GM19025 (cell line): ENCODE measurements around the gene NPIPB13.
"Not testable (repeated sequence)": the region's sequence is repeated elsewhere in the genome, so short reads cannot be mapped to it uniquely, and the experiment has no call there.

Experiments
- ATAC-seq: cut with Tn5 transposase; IDR thresholded peaks from one replicate; pipeline ENCODE4 v1.9.1; 2021; ENCODE audit warnings: mild to moderate bottlenecking, low read depth, moderate library complexity; ENCODE audit not compliant: unreplicated experiment

NPIPB13 gene

DNA sequence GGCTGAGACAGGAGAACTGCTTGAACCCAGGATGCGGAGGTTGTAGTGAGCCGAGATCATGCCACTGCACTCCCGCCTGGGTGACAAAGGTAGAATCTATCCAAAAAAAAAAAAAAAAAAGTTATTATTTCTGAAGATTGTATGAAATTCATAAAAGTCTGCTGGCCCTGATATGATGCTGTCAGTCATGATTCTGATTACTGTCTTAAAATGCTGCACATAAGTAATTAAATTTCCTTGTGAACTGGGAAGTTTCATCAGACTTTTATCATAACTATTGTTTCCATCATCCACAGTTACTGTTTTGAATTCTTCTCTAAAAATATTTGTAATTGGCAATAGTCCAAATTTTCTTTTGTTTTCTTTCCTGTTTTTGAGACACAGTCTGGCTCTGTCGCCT, at the start of gene NPIPB13:
Gene NPIPB13 (minus strand): TSS at position 101 of the 400 bp plus-strand sequence. CDS start 2,906 bp downstream, outside the sequence.
- not testable (repeated sequence) for ATAC-seq

DNA sequence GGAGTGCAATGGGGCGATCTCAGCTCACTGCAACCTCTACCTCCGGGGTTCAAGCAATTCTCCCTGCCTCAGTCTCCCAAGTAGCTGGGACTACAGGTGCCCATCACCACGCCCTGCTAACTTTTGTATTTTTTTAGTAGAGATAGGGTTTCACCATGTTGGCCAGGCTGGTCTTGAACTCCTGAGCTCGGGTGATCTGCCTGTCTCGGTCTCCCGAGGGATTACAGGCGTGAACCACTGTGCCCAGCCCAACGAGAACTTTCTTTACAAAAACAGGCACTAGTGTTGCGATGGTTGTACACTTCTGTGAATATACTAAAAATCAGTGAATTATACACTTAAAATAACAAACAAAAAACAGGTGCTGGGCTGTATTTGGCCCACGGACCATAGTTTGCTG, 34.1 kb upstream of the NPIPB13 start:
- not testable (repeated sequence) for ATAC-seq

DNA sequence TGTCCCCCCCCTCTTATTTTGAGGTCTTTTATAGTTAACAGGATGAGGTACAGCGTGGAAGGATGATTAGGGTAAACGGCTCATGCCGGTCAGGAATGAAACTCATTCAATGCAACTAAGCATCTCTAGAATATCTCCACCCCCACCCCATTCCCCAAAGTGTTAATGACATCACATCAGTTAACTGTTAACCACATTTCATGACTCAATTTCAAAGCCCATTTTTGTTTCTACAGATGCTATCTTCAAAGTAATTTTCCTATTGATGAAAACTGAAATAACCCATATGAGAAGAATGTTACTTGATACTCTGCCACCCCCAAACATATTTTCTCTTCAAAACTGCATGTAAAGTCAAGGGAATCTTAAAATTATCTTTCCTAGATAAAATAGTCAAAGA, 30.2 kb upstream of the NPIPB13 start:
- ATAC-seq = not testable (repeated sequence)

DNA sequence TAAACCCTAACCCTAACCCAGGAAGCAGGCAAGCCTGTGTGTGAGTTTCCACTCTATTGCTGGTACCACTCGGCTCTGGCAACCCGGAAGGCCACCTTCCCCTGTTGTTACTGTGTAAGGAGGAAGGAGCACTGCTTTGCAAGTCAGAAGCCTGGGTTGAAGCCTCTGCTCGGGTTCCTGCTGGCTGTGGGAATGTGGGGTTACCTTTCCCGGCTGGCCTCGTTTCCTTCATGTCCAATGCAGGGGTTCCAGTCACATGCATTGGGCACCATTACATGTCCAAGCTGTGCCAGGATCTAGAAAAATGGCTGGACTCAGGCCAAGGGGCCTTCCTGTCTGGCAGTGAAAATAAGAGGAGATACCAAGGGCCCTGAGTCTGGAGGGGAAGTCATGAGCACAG, 31.2 kb downstream of the NPIPB13 start:
- ATAC-seq = not testable (repeated sequence)

DNA sequence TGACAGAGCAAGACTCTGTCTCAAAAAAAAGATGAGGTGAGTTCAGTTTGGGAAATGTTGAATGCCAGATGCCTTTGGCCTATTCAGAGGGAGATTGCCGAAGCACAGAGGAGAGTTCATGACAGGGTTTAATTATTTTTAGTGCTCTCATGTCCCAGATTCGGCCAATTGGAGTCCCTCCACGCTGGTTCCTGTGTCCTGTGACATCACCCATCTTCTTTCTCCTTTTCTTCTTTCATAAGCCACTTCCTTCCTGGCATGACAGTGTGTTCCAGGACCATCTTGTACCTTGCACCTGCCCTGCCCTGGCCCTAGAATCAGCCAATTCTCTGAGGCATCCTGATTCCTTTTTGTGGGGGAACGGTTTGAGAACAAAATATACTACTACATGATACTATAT, 36.9 kb downstream of the NPIPB13 start:
- not testable (repeated sequence) for ATAC-seq

DNA sequence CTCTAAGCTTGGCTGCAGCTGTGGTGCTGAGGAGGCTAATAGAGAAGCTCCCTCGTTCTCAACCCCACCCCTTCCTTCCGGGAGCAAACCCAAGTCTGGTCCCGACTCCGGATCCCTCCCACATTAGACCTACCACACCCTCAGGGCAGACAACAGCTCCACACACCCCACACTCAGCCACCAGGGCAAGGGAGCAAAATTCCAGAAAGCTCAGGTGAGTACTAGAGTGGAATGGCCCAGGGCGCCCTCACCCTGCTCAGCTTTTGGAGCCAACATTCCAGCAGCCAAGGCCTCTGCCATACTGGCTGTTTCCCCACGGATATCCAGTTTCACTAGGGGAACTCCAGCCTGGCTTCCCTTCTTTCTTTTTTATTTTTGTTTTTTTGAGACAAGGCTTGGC, 39.2 kb downstream of the NPIPB13 start:
- not testable (repeated sequence) for ATAC-seq

DNA sequence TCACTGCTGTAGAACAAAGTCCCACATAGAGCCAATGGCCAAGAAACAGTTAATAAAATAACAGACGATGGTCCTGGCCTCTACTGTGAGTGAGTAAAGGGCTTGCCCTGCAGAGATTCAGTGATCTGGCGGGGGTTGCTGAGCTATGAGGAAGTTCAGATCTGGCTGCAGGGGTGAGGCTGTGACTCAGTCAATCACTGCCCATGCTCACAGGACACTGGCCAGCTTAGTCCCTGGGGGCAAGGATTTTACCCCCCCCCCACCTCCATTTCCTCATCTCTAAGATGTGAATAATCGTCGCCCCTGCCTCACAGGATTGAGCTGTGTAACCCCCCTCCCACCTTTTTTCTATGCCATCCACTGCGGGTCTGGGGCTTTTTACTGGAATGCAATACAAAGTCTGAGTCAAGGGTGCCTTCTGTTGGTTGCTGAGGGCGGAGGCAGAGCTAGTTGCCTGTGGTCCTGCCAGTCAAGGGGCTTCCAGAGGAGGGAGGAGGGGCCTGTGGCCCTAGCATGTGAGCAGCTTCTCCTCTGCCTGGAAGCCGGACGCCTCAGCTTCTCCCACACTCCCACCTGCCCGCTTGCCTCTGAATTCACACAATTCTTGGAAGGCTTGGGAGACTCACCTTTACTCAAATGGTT, 41.1 kb downstream of the NPIPB13 start:
- ATAC-seq = not testable (repeated sequence)

DNA sequence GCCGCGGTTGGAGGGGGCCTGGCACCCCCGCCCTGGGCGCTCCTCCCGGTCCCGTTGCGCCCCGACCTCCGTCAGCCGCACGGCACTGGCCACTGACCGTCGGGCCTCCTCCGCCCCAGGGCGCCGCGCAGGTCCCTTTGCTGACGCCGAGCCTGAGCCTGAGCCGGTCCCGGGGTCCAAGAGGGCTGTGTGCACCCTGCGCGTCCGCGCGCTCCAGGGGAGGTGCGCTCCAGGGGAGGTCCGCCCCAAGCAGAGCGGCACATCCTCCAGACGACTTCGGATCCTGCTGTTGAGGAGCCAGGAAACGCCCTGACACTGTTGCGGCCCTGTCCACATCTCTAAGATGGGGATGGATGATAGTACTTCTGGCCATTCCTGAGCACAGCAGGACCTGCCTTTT, 42.0 kb downstream of the NPIPB13 start:
- not testable (repeated sequence) for ATAC-seq

DNA sequence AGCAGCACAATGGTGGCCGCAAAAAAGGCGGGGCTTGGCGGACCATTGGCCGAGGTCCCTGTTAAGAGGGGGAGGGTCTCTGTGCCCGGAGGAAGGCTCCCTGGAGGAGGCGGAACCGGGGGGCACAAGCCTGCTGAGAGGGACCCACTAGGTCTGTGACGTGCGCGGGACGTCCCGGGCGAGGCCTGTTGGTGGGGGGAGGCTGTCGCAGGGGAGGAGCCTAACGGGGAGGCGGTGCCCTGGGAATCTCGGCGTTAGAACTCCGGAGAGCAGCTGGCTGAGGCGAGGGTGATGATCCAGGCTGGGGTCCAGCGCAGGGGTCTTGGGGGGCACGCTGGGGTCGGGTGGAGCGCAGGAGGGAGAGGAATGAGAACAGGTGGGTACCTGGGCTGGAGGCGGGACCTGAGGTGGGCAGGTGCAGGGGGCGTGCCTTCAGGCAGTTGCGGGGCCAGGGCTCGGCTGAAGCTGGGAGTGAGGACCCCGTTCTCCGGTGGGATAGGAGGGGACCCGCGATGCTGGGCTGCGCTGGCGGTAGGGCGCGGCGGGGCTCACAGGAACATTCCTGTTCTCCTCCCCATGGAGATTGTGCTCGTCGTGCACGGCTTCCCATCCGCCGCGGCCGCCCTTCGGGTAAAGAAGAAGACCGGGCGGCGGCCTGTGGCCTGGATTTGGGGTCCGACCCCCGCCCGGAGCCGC, 42.6 kb downstream of the NPIPB13 start:
- not testable (repeated sequence) for ATAC-seq

DNA sequence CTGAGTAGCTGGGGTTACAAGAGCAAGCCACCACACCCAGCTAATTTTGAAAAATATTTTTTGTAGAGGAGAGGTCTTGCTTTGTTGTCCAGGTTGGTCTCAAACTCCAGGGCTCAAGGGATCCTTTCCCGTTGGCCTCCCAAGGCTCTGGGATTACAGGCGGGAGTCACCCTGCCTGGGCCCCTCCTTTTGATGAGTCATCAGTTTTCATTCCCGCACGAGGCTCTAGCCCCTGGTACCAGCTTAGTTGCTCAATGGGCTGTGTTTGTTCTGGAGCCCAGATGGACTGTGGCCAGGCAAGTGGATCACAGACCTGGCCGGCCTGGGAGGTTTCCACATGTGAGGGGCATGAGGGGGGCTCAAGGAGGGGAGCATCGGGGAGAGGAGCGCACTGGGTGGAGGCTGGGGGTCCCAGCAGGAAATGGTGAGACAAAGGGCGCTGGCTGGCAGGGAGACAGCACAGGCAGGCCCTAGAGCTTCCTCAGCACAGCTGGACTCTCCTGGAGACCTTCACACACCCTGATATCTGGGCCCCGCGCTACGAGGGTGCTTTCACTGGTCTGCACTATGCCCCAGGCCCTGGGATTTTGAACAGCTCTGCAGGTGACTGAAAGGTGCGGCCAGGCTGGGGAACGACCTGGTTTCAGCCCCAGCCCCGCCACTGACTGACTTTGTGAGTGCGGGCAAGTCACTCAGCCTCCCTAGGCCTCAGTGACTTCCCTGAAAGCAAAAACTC, 48.5 kb downstream of the NPIPB13 start:
- ATAC-seq = not testable (repeated sequence)

DNA sequence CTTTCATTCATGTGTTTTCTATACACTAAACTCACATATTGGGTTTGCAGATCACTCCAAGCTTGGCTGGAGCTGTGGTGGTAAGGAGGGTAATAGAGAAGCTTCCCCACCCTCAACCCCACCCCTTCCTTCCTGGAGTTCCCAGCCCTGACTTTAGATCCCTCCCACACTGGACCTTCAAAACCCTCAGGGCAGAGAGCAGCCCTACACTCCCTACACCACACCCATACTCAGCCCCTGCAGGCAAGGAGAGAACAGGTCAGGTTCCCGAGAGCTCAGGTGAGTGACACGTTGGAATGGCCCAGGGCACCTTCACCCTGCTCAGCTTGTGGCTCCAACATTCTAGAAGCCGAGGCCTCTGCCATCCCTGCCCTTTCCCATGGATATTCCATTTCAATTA, 49.2 kb downstream of the NPIPB13 start, which contains the start of gene SULT1A3:
Gene SULT1A3 (plus strand): TSS at position 207 of the 400 bp plus-strand sequence. CDS start 1,474 bp downstream, outside the sequence.
- not testable (repeated sequence) for ATAC-seq
